K562 (cell line): Measurements from ENCODE around the gene GMEB2. TPM values are rescaled to one million over a fixed set of nuclear protein-coding genes. Genes with fewer than 3 reads are reported as not detected.

Experiments used
- CEBPG ChIP-seq, 3 experiments: fragments of 200-800 bp in 1 of 3; sonication (Bioruptor generic) in 1 of 3; sonication (generic) in 1 of 3; formaldehyde crosslinking in 1 of 3; IDR thresholded peaks in 2 of 3; conservative IDR thresholded peaks in 1 of 3; 2 replicates each; pipeline versions ENCODE4 v1.6.1 to v1.8.0; 2016 to 2022; ENCODE audit warnings: missing compliant biosample characterization in 2 of 3, missing genetic modification characterization in 2 of 3, mild to moderate bottlenecking in 1 of 3, missing genetic modification reagents in 1 of 3
- CREB1 ChIP-seq, 2 experiments: sonication (generic) in 1 of 2; formaldehyde crosslinking in 1 of 2; IDR thresholded peaks; 2 replicates each; pipeline versions ENCODE4 v1.6.1 to v1.8.0; 2012 to 2022; ENCODE audit warnings: inconsistent platforms in 1 of 2, mild to moderate bottlenecking in 1 of 2, missing genetic modification reagents in 1 of 2, moderate library complexity in 1 of 2
- E2F6 ChIP-seq, 2 experiments: IDR thresholded peaks; 2 replicates each; pipeline ENCODE4 v1.6.1; 2011; ENCODE audit warnings: borderline replicate concordance in 1 of 2, control low read depth in 1 of 2, low read depth in 1 of 2, low read length in 1 of 2, mild to moderate bottlenecking in 1 of 2, mixed read lengths in 1 of 2, moderate library complexity in 1 of 2; ENCODE audit not compliant: insufficient read depth in 1 of 2, insufficient read length in 1 of 2, poor library complexity in 1 of 2, severe bottlenecking in 1 of 2; ENCODE audit errors: extremely low read depth in 1 of 2
- FOXA3 ChIP-seq, 2 experiments: fragments of 450-650 bp in 1 of 2; sonication (generic) in 1 of 2; formaldehyde crosslinking; IDR thresholded peaks in 1 of 2; conservative IDR thresholded peaks in 1 of 2; 2 replicates each; pipeline versions ENCODE4 v1.4.0 to v1.8.0; 2020 to 2022; ENCODE audit warnings: mild to moderate bottlenecking in 2 of 2, missing genetic modification reagents in 1 of 2
- GMEB1 ChIP-seq: fragments of 250-450 bp; sonication (Bioruptor Pico); IDR thresholded peaks from 2 replicates; pipeline ENCODE4 v1.4.0; 2020; ENCODE audit warnings: mild to moderate bottlenecking
- GTF2B ChIP-seq: IDR thresholded peaks from 2 replicates; pipeline ENCODE4 v1.6.1; 2011; ENCODE audit not compliant: insufficient read length; ENCODE audit errors: extremely low read depth
- HMGXB4 ChIP-seq: sonication (generic); formaldehyde crosslinking; IDR thresholded peaks from 2 replicates; pipeline ENCODE4 v1.8.1; 2023; ENCODE audit warnings: mild to moderate bottlenecking, missing genetic modification reagents
- KLF1 ChIP-seq: fragments of 450-650 bp; IDR thresholded peaks from 2 replicates; pipeline ENCODE4 v1.6.1; 2016; ENCODE audit warnings: missing genetic modification characterization, missing compliant biosample characterization
- L3MBTL2 ChIP-seq: fragments of 450-650 bp; IDR thresholded peaks from 2 replicates; pipeline ENCODE4 v1.6.1; 2016; ENCODE audit warnings: mild to moderate bottlenecking, moderate library complexity
- MAX ChIP-seq: sonication (generic); formaldehyde crosslinking; IDR thresholded peaks from 2 replicates; pipeline ENCODE4 v1.9.0; 2022; ENCODE audit warnings: mild to moderate bottlenecking, missing genetic modification reagents
- NFIC ChIP-seq: fragments of 450-650 bp; IDR thresholded peaks from 2 replicates; pipeline ENCODE4 v1.6.1; 2017; ENCODE audit warnings: mild to moderate bottlenecking, inconsistent platforms
- POLR2AphosphoS2 ChIP-seq: IDR thresholded peaks from 2 replicates; pipeline ENCODE4 v1.6.1; 2012; ENCODE audit warnings: low read length, improper control_type of control experiment
- POLR2H ChIP-seq: IDR thresholded peaks from 2 replicates; pipeline ENCODE4 v1.6.1; 2016; ENCODE audit warnings: missing genetic modification characterization, low read depth, mild to moderate bottlenecking, control low read depth, missing compliant biosample characterization, moderate library complexity
- SRSF3 ChIP-seq: fragments of 200-400 bp; formaldehyde crosslinking; IDR thresholded peaks from 2 replicates; pipeline ENCODE4 v1.6.1; 2016; ENCODE audit warnings: mild to moderate bottlenecking, low read length, moderate library complexity; ENCODE audit not compliant: insufficient read depth
- U2AF2 ChIP-seq: fragments of 200-400 bp; formaldehyde crosslinking; optimal IDR thresholded peaks from 2 replicates; pipeline ENCODE3; 2017; ENCODE audit warnings: low read depth, mild to moderate bottlenecking, low read length
- polyA plus RNA-seq, 8 experiments: library from polyadenylated mRNA; depleted of rRNA in 4 of 8; stranded (reverse) in 5 of 8; unstranded in 3 of 8; fragments of >200 nt; fragmentation: Nextera tagmentation in 2 of 8; fragmentation: Illumina TruSeq in 1 of 8; extraction: Ambion mirVana in 2 of 8; extraction: Trizol in 1 of 8; gene quantifications; 2 replicates each; pipeline versions ENCODE4 v1.2.1 to v1.2.3, GENCODE V29; 2011 to 2014; ENCODE audit warnings: inconsistent platforms in 1 of 8, missing spikeins in 1 of 8
- total RNA-seq, 7 experiments: library from RNA; depleted of rRNA in 6 of 7; stranded (reverse); fragments of >200 nt in 6 of 7; fragmentation: Illumina TruSeq in 2 of 7; extraction: Trizol in 2 of 7; gene quantifications; 2 replicates each; pipeline versions ENCODE4 v1.2.1 to v1.2.3, GENCODE V29; 2011 to 2021; ENCODE audit warnings: low replicate concordance in 1 of 7

The GMEB2 gene
- total and polyA plus RNA-seq, 9 of the 15 experiments (the other 6 are each of a cell fraction or from before 2014, with no cell fraction given), result 0.03 to 13.9 (median 6.3) TPM

GRCh38 chr20:63574156-63574828 lies 52.6 kb downstream of the GMEB2 start, which contains the start of gene HELZ2 (continued):
- peak; percentile 35; the same call in 1 of the 2 replicates for TF ChIP-seq CEBPG (CRISPR knock-in tag; IDR thresholded peaks at IDR 0.05)
- TF ChIP-seq CEBPG (tag; conservative IDR thresholded peaks at IDR 0.05 in 1 of 2, IDR thresholded peaks at IDR 0.05 in 1 of 2), result no peak
- no peak for TF ChIP-seq POLR2AphosphoS2
- TF ChIP-seq HMGXB4 (CRISPR knock-in tag), result no peak
- no peak for TF ChIP-seq POLR2H
- TF ChIP-seq GTF2B, result no peak
- TF ChIP-seq E2F6 (IDR thresholded peaks at IDR 0.05; ENCODE audit: borderline replicate concordance in 1 of 2, extremely low read depth in 1 of 2, insufficient read depth in 1 of 2, insufficient read length in 1 of 2, low read depth in 1 of 2, low read length in 1 of 2, poor library complexity in 1 of 2, severe bottlenecking in 1 of 2), result peak in 1 of 2 experiments; percentile 62
- peak in 1 of 2 experiments; percentile 45; a peak in 1 of 4 replicates for TF ChIP-seq FOXA3 (CRISPR knock-in tag; conservative IDR thresholded peaks at IDR 0.05 in 1 of 2, IDR thresholded peaks at IDR 0.05 in 1 of 2)
- TF ChIP-seq CREB1 (IDR thresholded peaks at IDR 0.05), result no peak
- TF ChIP-seq CREB1 (CRISPR knock-in tag; IDR thresholded peaks at IDR 0.05), result peak; percentile 37; the same call in 1 of the 2 replicates
- TF ChIP-seq MAX (CRISPR knock-in tag), result peak; percentile 31
- TF ChIP-seq NFIC, result peak; percentile 66
- no peak for TF ChIP-seq SRSF3
- no peak for TF ChIP-seq U2AF2
- no peak for TF ChIP-seq GMEB1 (CRISPR knock-in tag)
- TF ChIP-seq L3MBTL2, result peak; percentile 35; the same call in 1 of the 2 replicates
- no peak for TF ChIP-seq KLF1 (tag)
